ENCODE measurements around the gene PTPRU. TPM values are rescaled to one million over a fixed set of nuclear protein-coding genes. Genes with fewer than 3 reads are reported as not detected.

Gene PTPRU
- total and polyA plus RNA-seq, 7 donors: 14.5 to 51.4 (median 25.6) TPM

DNA sequence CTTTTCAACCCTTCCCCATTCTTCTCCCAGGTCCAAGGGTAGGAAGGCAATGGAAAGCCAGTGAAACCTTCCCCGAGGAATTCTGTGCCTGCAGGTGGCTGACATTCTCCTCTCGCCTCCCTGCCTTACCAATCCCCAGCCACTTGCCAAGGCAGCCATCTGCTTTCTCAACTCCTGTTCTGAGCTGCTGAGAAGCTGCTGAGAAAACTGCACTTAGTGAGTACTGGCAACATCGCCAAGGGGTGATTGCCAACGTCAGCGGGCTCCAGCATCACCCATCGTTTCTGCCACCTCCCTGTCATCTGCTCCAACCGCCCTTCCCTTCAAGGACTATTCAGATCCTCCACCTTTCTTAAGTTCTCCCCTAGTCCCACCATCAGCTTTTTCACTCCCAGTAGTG is 106.0 kb downstream of the PTPRU start:
- no peaks in the 10 kb centered on the region for H3K4me1 ChIP-seq
- ATAC-seq (no peak), DNase-seq (no peak)
- peaks cover 0 to 33% (median 0%) of the 10 kb centered on the region in 3 donors for H3K27me3 ChIP-seq (ENCODE audit: insufficient read depth in 3 of 3, low read length in 2 of 3)
- intact Hi-C loops (cut with DNase I): no loop called here
- no peaks in the 10 kb centered on the region for H3K36me3 ChIP-seq (ENCODE audit: insufficient read depth in 1 of 2, low read depth in 1 of 2)
- no peak overlapping the region for H3K27ac ChIP-seq
- TF ChIP-seq, protein P1, sequence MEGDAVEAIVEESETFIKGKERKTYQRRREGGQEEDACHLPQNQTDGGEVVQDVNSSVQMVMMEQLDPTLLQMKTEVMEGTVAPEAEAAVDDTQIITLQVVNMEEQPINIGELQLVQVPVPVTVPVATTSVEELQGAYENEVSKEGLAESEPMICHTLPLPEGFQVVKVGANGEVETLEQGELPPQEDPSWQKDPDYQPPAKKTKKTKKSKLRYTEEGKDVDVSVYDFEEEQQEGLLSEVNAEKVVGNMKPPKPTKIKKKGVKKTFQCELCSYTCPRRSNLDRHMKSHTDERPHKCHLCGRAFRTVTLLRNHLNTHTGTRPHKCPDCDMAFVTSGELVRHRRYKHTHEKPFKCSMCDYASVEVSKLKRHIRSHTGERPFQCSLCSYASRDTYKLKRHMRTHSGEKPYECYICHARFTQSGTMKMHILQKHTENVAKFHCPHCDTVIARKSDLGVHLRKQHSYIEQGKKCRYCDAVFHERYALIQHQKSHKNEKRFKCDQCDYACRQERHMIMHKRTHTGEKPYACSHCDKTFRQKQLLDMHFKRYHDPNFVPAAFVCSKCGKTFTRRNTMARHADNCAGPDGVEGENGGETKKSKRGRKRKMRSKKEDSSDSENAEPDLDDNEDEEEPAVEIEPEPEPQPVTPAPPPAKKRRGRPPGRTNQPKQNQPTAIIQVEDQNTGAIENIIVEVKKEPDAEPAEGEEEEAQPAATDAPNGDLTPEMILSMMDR (IDR thresholded peaks at IDR 0.05): no peak
- H3K9me3 ChIP-seq: no peaks in the 10 kb centered on the region
- H3K4me3 ChIP-seq: no peak overlapping the region
- 51 to 58% (median 53%) methylated on average over 7 of the region's 7 CpGs for WGBS, 3 donors

DNA sequence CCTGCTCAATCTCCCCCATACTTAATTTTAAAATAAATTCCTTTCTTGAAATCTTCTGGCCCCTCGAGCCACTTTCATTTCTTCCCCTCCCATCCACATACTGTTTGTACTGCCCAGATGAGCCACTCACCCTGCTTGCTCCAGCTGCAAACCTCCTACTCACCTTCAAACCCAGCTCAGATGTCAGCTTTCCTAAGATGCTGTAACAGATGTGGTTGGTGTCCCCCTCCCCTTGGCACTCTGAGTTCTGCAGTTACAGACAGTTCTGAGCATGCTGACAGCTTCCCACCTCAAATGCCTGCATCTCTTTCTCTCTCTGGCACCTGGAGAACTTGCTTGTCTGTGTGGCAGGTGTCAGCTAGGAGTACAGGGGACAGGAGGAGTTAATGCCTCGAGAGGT is 106.7 kb downstream of the PTPRU start:
- no peaks in the 10 kb centered on the region for H3K4me1 ChIP-seq
- WGBS, 3 donors: 39 to 64% (median 47%) methylated on average over 2 of the region's 2 CpGs
- H3K27me3 ChIP-seq (ENCODE audit: insufficient read depth in 3 of 3, low read length in 2 of 3): peaks cover 0 to 29% (median 0%) of the 10 kb centered on the region in 3 donors
- intact Hi-C loops (cut with DNase I): no loop called here
- DNase-seq (no peak), ATAC-seq (no peak)
- no peak overlapping the region for H3K27ac ChIP-seq
- H3K4me3 ChIP-seq: no peak overlapping the region
- H3K36me3 ChIP-seq (ENCODE audit: insufficient read depth in 1 of 2, low read depth in 1 of 2): no peaks in the 10 kb centered on the region
- TF ChIP-seq, protein P1 (IDR thresholded peaks at IDR 0.05): no peak
- no peaks in the 10 kb centered on the region for H3K9me3 ChIP-seq

DNA sequence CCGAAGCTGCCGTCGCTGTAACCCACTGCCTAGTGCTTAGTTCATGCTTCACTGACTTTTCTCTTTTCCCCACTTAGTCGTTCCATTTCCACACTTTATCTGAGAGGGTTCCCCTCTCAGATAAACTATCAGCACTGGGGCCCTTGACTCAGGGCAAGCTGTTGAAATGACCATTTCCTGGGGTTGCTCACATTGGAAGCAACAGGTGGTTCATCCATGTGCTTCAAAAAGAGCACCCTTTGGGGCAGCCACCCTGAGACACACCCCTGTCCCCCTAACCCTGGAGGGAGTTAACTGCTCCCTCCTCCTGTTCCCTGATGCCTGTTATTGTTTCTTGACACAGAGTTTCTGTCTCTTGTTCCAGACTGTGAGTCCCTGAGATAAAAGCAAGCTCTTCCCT is 107.2 kb downstream of the PTPRU start:
- no peak overlapping the region for H3K4me3 ChIP-seq
- TF ChIP-seq, protein P1 (IDR thresholded peaks at IDR 0.05): no peak
- no peaks in the 10 kb centered on the region for H3K9me3 ChIP-seq
- no peaks in the 10 kb centered on the region for H3K36me3 ChIP-seq (ENCODE audit: insufficient read depth in 1 of 2, low read depth in 1 of 2)
- no peak overlapping the region for H3K27ac ChIP-seq
- peaks cover 0 to 29% (median 0%) of the 10 kb centered on the region in 3 donors for H3K27me3 ChIP-seq (ENCODE audit: insufficient read depth in 3 of 3, low read length in 2 of 3)
- ATAC-seq (no peak), DNase-seq (no peak)
- WGBS, 3 donors: 74 to 77% (median 75%) methylated on average over 4 of the region's 4 CpGs
- intact Hi-C loops (cut with DNase I): no loop called here
- no peaks in the 10 kb centered on the region for H3K4me1 ChIP-seq

DNA sequence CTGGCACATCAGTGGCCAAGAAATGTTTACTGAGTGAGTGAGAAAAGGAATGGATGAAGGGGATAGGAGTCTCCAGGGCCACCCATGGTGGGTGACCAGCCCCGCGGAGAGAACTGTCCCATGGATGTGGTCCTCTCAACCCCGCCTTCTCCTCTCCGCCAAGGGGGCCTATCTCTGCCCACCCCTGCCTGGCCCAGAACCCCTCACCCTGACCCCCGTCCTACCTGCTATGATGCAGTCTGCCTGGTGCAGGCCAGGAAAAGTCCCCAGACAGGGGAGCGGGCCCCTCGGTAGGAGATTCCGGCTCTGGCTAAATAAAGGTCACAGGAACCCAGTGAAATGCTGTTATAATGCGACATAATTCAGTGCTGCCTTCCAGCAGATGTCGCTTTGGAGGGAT is 107.6 kb downstream of the PTPRU start:
- Histone ChIP-seq H3K36me3 (ENCODE audit: insufficient read depth in 1 of 2, low read depth in 1 of 2) (no peaks in the 10 kb centered on the region), H3K27me3 (ENCODE audit: insufficient read depth in 3 of 3, low read length in 2 of 3) (peaks cover 0 to 29% (median 0%) of the 10 kb centered on the region in 3 donors), H3K4me3 (no peak overlapping the region), H3K9me3 (no peaks in the 10 kb centered on the region), H3K27ac (no peak overlapping the region), H3K4me1 (no peaks in the 10 kb centered on the region)
- ATAC-seq (no peak), DNase-seq (no peak)
- TF ChIP-seq, protein P1 (IDR thresholded peaks at IDR 0.05): no peak
- WGBS, 3 donors: 40 to 49% (median 45%) methylated on average over 10 of the region's 10 CpGs
- intact Hi-C loops (cut with DNase I): no loop called here

DNA sequence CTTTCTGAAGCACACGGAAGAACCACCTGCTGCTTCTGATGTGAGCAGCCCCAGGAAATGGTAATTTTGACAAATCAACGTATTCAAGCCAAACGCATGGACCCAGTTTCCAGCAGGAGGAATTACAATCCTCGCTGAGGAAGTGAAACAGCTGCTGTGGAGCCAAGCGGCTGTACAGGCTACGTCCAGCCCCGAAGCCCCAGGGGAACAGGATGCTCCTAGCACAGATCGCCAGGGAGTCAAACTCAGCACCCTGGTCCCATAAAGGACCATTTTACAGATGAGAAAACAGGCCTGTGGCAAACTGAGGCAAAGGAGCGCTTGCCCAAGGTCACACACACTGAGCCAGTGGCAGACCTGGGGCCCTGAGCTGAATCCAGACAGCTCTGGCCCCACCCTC is 108.0 kb downstream of the PTPRU start:
- H3K27me3 ChIP-seq (ENCODE audit: insufficient read depth in 3 of 3, low read length in 2 of 3): peaks cover 0 to 29% (median 0%) of the 10 kb centered on the region in 3 donors
- no peaks in the 10 kb centered on the region for H3K9me3 ChIP-seq
- H3K27ac ChIP-seq: no peak overlapping the region
- intact Hi-C loops (cut with DNase I): no loop called here
- no peak for ATAC-seq
- no peak for DNase-seq
- TF ChIP-seq, protein P1 (IDR thresholded peaks at IDR 0.05): no peak
- no peak overlapping the region for H3K4me3 ChIP-seq
- no peaks in the 10 kb centered on the region for H3K36me3 ChIP-seq (ENCODE audit: insufficient read depth in 1 of 2, low read depth in 1 of 2)
- WGBS, 3 donors: 16 to 21% (median 20%) methylated on average over 9 of the region's 9 CpGs
- H3K4me1 ChIP-seq: no peaks in the 10 kb centered on the region
